GM19023 (cell line): ENCODE results near the gene ATXN10.

Source experiments
- ATAC-seq: cut with Tn5 transposase; IDR thresholded peaks from one replicate; pipeline ENCODE4 v1.9.1; 2021; ENCODE audit warnings: mild to moderate bottlenecking, moderate library complexity; ENCODE audit not compliant: unreplicated experiment

Gene ATXN10

DNA sequence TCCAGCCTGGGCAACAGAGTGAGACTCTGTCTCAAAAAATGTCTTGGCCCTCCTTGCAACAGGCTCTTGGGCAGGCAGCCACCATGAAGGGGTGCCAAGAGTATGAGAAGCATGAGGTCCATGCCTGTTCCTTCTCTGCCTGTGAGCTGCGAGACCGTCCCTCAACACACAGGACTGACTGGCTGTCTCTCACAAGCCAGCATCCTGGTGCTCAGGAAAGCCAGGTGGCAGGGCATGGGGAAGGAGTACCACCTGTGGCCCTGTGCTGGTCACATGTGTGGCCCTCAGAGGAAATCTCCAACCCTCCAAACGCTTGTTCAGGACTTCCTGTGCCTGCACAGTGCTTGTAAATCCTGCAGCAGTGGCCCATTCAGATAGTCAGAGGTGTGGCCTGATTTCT is 83.2 kb downstream of the ATXN10 start:
- ATAC-seq, result no peak

DNA sequence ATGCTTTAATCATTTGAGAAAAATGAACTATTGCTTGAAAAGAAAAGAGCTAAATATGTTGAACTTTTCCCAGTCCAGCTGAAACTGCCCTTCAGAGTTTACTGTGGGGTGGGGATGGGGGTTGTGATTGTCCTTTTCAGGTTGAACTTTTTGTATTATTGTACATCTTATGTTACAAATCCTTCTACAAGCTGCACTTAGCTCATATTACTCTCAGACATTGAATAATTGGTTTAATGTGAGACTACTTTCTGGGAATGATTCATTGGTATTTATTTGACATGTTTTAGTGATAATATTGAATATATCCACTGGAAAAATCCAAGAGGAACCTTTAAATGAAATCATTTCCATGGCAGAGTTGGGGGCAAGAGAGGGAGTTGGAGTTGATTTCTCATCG is 84.9 kb downstream of the ATXN10 start:
- ATAC-seq, result no peak

DNA sequence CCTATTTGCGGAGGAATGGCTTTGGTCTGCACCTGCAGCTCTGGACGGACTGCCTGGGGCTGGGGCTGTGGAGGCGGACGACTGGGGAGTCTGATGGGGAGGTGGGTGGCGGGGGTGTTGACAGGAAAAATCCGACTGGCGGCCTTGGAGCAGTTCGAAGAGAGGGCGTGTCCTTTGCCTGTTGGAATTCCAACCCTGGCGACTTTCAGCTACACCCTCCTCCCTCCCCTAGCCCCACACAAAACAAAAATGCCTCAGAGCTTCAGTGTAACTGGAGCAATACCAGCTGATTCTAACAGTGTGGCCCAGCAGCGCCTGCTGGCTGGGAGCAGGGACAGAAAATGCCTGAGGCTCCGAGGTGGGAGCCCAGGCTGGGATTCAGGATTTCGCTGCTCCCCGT is 85.4 kb downstream of the ATXN10 start:
- ATAC-seq, result no peak

DNA sequence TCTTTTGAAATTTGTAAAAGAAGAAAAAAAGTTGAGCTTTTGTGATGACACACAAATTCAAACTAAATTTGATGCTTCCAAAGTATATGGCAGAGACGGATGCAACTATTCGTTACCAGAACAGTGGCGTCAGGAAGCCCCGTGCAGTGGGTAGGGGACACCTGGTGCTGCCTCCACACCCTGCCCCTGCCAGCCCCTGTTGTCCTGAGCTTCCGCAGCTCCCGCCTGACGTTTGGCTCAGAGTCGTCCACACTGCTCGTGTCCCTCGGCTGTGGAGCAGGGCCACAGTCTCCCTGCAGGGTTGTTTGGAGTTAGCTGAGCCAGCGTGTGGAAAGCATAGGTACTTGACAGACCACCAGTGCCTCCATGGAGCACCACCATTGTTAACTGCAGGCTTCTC is 86.3 kb downstream of the ATXN10 start:
- ATAC-seq, result no peak

DNA sequence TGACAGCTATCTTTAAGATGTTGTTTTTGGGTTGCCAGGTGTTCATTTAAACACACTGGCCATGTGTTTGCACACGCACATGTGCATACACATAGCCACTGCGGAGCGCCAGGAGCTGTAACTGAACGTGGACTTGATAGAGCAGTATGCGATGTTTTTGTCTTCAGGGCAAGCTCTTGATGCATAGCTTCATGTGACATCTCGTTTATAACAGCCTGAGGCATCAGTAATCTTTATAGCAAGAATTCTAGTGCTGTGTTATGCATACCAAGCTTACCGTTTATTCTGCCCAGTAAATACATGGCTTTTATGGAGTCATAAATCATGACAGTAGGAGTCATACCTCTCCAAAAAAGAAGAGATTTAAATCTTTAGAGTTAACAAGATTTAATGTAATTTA is 87.0 kb downstream of the ATXN10 start:
- no peak for ATAC-seq

DNA sequence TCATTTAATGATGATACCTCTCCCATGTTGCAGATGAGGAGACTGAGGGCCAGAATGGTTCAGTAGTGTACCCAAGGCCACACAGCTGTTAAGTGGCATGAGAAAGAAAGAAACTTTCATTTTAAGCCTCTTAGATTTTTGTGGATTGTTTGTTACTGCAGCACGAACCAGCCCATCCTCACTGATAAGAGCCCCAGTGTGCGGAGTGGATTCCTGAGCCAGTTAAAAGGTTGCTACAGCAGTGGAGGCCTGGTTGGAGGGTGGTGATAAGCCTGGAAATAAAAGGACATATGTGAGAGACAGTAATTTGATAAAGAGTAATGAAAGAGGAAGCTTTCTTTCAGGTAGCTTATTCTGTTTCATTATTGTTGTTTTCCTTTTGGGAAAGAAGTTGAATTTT is 89.0 kb downstream of the ATXN10 start:
- no peak for ATAC-seq

DNA sequence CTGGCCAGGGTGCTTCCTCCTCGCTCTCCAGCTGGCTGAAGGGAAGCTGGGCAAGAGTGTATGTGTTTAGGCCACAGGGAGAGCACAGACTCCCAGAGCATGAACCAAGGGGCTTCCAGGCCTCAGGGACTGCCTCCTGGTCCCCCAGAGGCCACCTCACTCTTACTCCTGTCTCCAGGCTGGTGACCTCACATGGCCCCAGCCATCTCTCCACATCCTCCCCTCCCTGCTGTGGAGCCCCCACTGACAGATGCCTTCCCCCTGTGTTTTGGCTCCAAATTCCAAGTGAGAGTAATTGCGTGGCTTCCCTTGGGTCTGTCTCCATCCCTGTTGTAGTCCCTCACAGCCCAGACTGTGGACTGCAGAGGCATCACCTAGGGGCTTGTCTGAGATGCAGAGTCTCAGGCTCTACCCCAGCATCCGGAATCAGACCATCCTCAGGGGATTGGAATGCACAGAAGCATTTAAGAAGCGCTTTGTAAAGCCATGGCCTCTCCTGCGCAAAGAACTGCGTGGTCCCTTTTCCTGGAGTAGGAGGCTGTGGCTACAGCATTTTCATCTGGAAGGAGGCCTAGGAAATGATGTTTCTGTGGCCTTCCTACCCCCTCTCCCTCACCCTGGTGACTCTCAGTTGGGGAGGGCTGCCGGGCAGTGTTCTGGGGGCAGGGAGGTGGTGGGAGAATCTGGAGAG is 91.1 kb downstream of the ATXN10 start:
- no peak for ATAC-seq

DNA sequence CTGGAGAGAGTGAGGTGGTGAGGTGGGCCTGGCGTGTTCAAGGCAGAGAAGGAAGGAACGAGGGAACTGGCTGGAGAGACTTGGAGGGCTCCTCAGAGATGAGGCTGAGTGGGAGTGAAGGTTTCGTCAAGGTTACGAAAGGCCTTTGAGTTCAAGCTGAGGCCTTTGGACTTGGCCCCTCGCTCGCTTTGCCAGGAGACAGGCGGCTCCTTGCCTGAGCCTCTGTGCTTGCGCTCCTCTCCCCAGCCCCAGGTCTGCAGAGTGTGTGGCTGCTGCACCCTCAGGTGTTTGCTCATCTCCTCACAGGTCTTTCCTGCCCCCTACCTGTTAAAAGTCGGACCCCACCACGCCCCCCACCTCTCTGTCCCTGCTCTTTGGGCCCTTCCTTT is 91.6 kb downstream of the ATXN10 start:
- ATAC-seq, result no peak

DNA sequence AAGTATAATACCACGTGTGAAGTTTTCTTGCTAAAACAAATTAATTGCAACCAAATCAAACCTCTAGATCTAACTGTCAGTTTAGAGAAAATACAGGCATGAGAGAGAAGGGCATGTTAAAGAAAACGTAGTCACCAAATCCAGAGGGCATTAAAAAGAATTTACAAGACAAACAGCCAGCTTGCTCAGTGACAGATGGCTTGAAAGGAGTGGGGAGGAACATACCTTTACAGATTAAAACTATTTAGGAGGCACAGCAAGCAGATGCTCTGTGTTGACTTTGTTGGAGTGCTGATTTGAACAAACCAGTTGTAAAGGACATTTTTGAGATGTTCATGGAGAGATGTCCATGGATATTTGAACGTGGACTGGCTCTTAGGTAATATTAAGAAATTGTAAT is 96.9 kb downstream of the ATXN10 start:
- ATAC-seq, result no peak

DNA sequence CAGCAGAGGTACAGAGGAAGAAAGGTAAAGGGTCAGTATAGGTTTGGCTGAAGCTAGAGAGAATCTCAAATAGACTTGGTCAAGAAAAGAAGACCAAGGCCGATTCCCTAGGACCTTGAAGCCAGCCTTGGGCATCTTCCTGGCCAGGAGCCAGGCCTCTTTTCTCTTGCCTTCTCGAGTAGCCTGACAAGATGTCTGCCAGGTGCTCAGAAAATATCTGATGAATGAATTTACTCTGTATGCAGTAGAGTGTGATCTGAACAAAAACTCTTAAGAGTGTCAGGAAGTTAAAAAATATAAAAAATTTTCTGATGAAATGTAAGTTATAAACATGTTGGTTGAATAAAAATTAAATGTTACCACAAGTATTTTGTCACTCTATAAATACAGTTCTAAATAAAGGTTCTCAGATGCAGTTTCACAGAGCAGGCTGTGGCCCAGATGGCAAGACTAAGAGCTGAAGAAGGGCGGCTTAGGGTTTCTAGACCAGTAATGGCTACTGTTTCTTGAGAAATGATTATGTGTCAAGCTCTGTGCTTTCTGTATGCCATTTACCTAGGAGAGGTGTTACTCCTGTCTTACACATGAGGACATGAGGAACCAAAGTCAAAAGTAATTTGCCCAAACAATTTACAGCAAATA is 98.1 kb downstream of the ATXN10 start:
- ATAC-seq, result no peak

DNA sequence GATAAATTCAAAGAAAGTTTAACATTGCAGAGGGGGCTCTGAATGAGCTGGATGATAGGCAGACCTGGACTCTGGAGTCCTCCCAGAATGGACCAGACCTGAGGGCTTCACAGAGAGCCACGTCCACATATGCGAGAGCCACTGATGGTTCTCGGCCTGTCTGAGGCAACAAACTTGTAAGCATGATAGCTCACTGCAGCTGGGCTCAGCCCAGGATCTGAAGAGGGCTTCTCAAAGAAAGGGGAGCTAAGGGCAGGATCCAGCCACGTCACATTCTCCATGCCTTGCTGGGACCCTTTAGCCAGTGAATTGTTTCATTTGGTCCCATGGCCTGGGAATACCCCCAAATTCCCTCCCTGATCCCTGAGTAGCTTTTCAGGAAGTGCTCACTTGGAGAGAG is 98.9 kb downstream of the ATXN10 start:
- no peak for ATAC-seq

DNA sequence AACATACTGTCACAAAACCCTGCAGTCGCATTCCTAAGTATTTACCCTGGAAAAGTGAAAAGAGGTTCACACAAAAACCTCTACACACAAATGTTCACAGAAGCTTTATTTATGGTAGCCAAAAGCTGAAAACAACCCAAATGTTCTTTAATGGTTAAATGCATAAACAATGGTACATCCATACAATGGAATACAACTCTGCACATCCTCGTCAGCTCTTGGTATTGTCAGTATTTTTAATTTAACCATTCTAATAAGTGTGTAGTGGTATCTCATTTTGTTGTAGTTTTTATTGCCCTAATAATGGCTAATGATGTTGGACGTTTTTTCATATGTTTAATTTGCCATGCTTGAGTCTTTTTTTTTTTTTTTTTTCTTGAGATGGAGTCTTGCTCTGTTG is 99.4 kb downstream of the ATXN10 start:
- no peak for ATAC-seq

DNA sequence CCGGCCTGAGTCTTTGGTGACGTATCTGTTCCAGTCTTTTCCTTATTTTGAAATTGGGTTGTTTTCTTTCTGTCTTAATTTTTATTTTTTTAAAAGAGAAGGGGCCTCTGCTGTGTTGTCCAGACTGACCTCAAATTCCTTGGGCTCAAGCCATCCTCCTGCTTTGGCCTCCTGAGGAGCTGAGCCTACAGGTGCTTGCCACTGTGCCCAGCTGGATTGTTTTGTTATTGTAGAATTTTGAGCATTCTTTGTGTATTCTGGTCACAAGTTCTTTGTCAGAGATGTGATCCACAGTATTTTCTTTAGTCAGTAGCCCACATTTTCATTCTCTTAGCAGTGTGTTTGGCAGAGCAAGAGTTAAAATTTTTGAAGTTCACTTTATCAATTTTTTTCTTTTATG is 100.1 kb downstream of the ATXN10 start:
- no peak for ATAC-seq

DNA sequence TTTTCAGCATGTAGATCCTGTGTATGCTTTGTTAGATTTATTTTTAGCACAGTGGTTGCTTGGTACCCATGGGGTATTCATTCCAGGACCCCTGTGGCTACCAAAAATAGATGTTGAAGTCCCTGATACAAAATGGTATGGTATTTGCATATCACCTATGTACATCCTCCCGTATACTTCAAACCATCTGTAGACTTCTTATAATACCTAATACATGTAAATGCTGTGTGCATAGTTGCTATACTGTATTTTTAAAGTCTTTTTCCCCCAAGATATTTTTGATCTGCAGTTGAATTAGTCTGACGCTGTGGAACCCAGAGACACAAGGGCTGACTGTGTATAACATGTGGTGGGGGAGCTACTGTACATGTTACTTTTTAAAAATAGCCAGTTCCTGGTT is 101.1 kb downstream of the ATXN10 start:
- ATAC-seq, result no peak

DNA sequence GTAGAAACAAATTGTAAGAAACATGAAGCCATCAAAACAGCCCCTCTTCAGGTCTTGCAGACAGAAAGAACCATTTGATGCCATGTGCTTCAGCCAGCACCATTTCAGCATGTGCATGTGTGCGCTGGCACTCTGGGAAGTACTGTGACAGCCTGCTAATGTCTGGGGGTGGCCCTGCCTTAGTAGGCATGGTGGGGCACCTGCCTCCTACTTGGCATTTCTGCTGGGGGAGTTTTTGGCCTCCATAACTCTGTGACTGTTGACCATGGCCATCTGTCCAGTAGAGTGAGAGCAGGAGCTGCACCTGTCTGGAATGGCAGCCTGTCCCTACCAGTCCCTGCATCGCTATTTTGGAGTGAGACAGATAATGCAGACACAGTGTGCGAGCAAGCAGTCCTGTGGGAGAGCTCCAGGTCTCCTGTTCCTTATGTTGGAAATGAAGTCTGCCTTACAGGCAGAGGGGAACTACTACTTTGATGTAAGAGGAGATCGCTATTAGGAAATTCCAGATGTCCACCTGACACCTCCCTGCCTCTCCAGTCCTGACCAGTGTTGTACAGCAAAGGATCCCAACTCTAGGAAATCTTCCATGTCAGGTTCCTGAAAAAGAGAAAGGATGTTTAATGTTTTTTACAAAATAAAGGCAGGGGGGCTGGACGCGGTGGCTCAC is 102.5 kb downstream of the ATXN10 start:
- no peak for ATAC-seq

DNA sequence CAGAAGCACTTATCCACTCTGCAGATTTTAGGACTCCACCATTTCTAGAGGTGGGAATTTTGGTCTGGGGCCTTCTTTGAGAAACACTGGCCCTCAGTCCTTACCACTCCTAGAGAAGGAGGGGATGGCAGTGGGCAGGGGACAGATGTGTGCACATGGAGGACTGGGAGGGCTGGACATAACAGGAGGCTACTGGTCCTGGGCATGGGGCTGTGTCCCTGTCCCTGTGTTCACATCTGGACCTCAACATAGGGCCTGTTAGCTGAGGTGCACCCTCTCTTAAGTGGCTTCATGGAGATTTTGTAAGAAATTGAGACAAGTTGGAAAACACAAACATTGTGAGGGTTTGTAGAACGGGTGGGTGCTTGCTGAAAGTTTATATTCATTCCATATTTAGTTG is 103.4 kb downstream of the ATXN10 start:
- no peak for ATAC-seq

DNA sequence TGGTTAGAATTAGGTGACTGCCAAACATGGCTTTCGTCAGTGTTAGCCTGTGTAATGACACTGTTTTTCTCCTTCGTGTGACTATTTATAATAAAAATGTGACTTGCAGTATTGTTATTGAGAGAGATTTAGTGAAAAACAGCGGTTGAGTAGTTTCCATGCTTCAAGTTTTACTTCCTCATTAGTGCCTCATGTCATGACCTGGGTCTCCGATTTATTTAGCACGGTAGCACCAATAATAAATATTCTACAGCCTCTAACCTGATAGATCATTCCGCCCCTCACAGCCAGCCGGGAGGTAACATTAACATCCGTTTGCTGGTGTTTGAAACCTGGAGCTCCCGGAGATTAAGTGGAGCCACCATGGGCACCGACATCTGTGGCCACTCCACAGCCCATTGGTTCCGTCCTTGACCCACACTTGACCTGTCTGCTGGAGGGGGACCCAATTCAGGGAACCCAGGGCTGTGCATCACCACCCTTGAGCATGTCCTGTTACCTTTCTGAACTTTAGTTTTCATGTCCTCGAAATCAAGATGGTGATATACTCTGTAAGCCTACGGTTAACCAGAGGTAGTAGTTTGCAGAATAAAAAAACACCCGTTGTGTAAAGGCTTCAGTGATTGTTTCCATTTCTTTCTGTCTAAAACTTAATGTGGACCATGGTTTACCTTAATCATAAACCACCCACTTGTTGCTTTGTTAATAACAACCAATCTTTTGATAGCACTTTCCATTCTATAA is 104.1 kb downstream of the ATXN10 start:
- no peak for ATAC-seq

DNA sequence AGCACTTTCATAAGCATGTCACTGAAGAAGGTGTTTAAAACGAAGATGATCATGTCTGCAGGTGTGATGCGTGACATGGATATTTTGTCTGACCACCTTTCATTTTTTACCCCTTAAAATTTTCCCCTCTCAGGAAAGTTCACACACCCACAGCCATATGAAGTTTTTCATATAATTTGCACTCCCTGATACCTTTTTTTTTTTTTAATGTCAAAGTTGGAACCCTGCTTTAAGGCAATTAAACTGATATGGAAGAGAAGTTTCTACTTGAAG is 104.6 kb downstream of the ATXN10 start:
- no peak for ATAC-seq

DNA sequence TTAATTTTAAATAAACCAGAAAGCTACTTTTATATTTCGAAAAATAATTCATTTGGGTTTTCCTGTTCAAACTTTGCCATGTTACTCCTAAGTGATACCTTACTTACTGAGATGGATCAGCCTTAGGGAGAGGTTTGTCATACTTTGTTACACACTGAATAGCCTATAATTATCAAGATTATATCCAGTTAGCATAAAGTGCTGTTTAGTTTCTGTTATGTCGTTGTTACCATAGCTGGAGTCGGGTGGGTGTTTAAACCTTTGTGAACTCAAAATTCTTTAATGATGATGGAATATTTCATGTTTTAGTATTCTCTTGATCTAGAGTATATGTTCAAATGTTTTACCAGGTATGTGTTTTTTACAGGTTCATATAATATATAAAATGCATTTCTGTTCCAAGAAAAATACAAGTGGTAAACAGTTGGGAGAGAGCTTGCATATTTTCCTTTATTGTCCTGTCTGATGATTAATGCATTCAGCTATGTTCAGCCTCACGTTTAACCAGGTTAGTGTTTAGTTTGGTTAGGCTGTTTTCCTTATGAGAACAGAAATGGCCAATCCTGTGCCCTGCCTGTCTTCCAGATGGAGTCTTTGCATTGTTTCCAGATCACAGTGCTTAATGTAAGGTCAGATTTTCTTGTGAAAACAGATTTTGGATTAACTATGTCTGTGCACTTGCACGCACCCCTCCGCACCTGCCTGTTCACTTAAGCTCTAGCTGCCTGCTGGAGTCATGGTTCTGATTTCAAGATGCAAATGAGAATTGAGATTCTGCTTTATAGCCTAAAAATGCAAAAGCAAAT is 105.6 kb downstream of the ATXN10 start:
- no peak for ATAC-seq

DNA sequence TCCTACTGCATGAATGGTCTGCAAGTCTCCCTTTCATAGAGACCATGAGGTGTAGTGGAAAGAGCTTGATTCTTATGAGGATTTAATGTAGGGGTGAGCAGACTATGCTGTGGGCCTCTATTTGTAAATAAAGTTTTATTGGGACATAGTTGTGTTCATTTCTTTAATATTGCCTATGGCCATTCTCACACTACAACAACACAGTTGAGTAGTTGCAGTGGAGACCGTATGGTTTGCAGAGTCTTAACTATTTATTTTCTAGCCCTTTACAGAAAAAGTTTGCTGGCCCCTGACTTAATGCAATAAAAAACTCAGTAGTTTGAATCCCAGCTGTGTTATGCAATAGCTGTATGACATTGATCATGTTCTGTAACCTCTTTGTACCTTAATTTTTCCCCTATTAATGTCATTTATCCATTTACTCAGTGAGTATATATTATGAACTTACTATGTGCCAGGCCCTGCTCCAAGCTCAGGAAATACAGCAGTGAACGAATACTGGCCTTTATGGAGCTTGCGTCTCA is 106.3 kb downstream of the ATXN10 start:
- ATAC-seq, result no peak

DNA sequence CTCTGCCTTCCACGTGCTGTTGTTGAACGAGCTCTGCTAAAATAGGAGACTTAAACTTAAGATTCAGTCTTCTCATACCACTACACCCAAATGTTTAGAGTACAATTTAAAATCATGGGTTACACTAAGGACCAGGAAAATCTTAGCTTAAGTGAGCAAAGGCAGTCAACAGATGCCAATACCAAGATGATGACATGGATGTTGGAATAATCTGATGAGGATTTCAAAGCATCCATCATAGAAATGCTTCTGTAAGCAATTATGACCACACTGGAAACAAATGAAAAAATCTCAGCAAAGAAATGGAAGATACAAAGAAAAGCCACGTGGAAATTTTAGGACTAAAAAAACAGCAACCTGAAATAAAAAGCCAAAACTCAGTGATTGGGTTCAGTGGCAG is 109.8 kb downstream of the ATXN10 start:
- ATAC-seq, result no peak
